Myocyte (in vitro differentiated cells): ENCODE data around the gene FAM98C. TPM values are rescaled to one million over a fixed set of nuclear protein-coding genes. Genes with fewer than 3 reads are reported as not detected.
"Not testable (repeated sequence)": the region's sequence is repeated elsewhere in the genome, so short reads cannot be mapped to it uniquely, and the experiment has no call there.

Source experiments
- DNase-seq: peaks from one replicate; pipeline ENCODE4 v3.0.0-alpha.2; 2012; ENCODE audit warnings: low read depth
- total RNA-seq: library from RNA; depleted of rRNA; stranded (reverse); fragments of >200 nt; gene quantifications from 2 replicates; pipeline ENCODE4 v1.2.3, GENCODE V29; 2014

The FAM98C gene
- total RNA-seq, 1 donor from 2014 or later, result 11.7 TPM

GRCh38 chr19:38425810-38426466 is 23.0 kb downstream of the FAM98C start, which contains the start of gene RASGRP4:
Gene RASGRP4, minus strand, starts transcription at chr19:38426219. Its CDS starts 128 bp downstream, at chr19:38426091.
- DNase-seq, result no peak

GRCh38 chr19:38427035-38427677 is 24.3 kb downstream of the FAM98C start:
- not testable (repeated sequence) for DNase-seq

GRCh38 chr19:38429055-38429810 is 26.3 kb downstream of the FAM98C start:
- DNase-seq, result peak; percentile 81

GRCh38 chr19:38429811-38430156 is 26.9 kb downstream of the FAM98C start:
- no peak for DNase-seq

- peak; percentile 37 for DNase-seq
Measured at GRCh38 chr19:38430931-38431330, 28.0 kb downstream of the FAM98C start.

GRCh38 chr19:38433268-38433733 is 30.4 kb downstream of the FAM98C start, which contains the start of gene RYR1:
Gene RYR1, plus strand, starts transcription at chr19:38433691. Its CDS starts 139 bp downstream, at chr19:38433830.
- DNase-seq, result peak; percentile 92

GRCh38 chr19:38434549-38435051 is 31.7 kb downstream of the FAM98C start:
- peak; percentile 99 for DNase-seq

GRCh38 chr19:38437295-38437694 is 34.4 kb downstream of the FAM98C start:
- no peak for DNase-seq

GRCh38 chr19:38437917-38438316 is 35.0 kb downstream of the FAM98C start:
- no peak for DNase-seq

GRCh38 chr19:38440592-38440991 is 37.7 kb downstream of the FAM98C start:
- DNase-seq, result no peak

GRCh38 chr19:38441657-38442348 is 38.9 kb downstream of the FAM98C start:
- no peak for DNase-seq

GRCh38 chr19:38442736-38443135 is 39.8 kb downstream of the FAM98C start:
- DNase-seq, result no peak

GRCh38 chr19:38443458-38443999 is 40.6 kb downstream of the FAM98C start:
- DNase-seq, result no peak

GRCh38 chr19:38444026-38444425 is 41.1 kb downstream of the FAM98C start:
- no peak for DNase-seq

GRCh38 chr19:38445362-38445761 is 42.5 kb downstream of the FAM98C start:
- DNase-seq, result no peak

GRCh38 chr19:38448225-38448624 is 45.3 kb downstream of the FAM98C start:
- DNase-seq, result no peak

- peak; percentile 18 for DNase-seq
Measured at GRCh38 chr19:38449518-38449917, 46.6 kb downstream of the FAM98C start.

- no peak for DNase-seq
Measured at GRCh38 chr19:38451036-38451435, 48.1 kb downstream of the FAM98C start.

- DNase-seq, result no peak
Measured at GRCh38 chr19:38451629-38452028, 48.7 kb downstream of the FAM98C start.

GRCh38 chr19:38452430-38453366 is 49.8 kb downstream of the FAM98C start:
- peak; percentile 44 for DNase-seq
